ENCODE data around the gene RNF114. TPM values are rescaled to one million over a fixed set of nuclear protein-coding genes. Genes with fewer than 3 reads are reported as not detected.

RNF114 gene
- total RNA-seq, 1 experiment from 2014 or later = 76.4 TPM

DNA sequence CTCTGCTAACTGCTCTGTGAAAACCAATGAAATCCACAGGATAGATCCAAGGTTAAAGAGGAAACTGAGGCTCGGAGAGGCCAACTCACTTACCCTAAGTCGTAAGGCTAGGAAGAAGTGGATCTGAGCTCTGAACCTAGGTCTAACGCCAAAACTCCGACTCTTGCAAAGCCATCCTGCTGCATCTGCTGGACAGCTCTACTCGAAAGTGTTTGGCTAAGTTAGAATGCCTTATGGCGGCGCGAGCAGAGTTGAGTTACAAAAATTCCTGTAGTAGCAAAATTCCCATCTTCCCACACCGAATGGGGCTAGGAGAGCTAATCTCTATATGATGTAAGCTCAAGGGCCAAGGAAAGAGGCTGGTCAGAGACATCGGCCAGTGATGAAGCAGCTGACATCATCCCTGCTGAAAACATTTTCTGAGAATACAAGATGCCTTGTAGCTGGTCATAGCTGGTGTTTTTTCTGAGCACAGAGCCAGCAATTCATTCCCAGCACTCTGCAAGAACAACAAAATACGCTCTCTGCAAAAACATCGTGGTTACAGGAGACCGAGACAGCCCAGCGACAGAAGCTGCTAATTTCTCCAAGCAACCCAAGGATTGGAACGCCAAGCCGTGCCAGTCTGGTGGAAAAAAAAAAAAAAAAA, 22.7 kb upstream of the RNF114 start:
- no peaks in the 10 kb centered on the region; the same call in none of the 2 replicates for H3K36me3 ChIP-seq (replicated peaks; ENCODE audit: control insufficient read depth, insufficient read depth, low read length)
- DNase-seq = no peak
- H3K4me3 ChIP-seq (ENCODE audit: insufficient read depth, low read depth, low read length) = no peak overlapping the region
- H3K27me3 ChIP-seq (ENCODE audit: control insufficient read depth, insufficient read depth, low read length) = no peaks in the 10 kb centered on the region

DNA sequence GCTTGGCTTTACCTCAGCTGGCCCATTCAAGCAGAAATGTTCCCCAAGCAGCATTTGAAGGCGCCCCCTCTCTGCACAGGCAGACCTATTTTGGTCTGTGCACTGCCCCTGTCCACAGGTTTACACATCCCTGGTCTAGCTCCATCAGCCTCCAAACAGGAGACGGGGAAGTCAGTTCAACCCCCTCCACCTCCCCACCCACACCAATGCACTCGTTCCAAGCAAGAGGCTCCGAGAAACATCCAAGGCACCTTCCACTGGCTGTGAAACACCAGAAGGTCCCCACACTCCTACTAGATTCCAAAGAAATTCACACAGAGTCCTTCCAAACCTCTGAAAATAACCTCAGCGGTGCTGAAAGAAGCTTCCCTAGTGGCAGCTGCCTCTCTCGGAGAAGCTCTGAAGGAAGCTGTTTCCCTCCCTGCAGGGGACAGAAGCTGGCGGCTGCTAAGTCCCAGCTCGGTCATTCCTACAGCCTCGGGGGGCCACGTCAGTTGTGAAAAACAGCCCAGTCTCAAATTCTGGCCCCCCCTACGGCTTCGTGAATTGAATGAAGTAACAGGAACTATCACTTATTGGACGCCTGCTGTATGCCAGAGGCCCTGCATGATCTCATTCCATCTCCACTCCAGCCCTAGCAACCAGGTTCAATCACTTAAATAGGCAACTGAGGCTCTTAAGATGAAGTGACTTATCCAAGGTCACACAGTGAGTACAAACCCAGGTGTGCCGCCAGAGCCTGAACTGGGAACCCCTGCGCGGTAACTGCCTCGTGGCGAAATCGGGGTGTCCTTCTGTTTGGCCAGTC, 21.7 kb upstream of the RNF114 start:
- peak overlapping the region; percentile 87 for H3K4me3 ChIP-seq (ENCODE audit: insufficient read depth, low read depth, low read length)
- DNase-seq = peak; percentile 70
- H3K36me3 ChIP-seq (replicated peaks; ENCODE audit: control insufficient read depth, insufficient read depth, low read length) = no peaks in the 10 kb centered on the region; the same call in 1 of the 2 replicates
- no peaks in the 10 kb centered on the region for H3K27me3 ChIP-seq (ENCODE audit: control insufficient read depth, insufficient read depth, low read length)

DNA sequence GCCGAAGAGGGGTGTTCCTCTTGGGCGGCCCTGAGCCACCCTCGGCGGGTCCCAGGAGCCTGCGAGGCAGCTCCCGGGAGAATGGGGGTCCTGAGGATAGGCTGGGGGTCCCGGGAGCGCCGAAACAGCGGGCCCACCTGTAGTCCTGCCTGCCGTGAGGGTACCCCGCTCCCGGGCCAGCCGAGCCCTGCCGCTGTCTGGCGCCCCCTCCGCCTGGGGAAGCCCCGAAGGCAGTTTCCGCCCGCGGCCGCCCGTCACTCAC, 21.1 kb upstream of the RNF114 start:
- no peak for DNase-seq
- H3K27me3 ChIP-seq (ENCODE audit: control insufficient read depth, insufficient read depth, low read length) = no peaks in the 10 kb centered on the region
- H3K36me3 ChIP-seq (replicated peaks; ENCODE audit: control insufficient read depth, insufficient read depth, low read length) = no peaks in the 10 kb centered on the region
- H3K4me3 ChIP-seq (ENCODE audit: insufficient read depth, low read depth, low read length) = peak overlapping the region; percentile 87

DNA sequence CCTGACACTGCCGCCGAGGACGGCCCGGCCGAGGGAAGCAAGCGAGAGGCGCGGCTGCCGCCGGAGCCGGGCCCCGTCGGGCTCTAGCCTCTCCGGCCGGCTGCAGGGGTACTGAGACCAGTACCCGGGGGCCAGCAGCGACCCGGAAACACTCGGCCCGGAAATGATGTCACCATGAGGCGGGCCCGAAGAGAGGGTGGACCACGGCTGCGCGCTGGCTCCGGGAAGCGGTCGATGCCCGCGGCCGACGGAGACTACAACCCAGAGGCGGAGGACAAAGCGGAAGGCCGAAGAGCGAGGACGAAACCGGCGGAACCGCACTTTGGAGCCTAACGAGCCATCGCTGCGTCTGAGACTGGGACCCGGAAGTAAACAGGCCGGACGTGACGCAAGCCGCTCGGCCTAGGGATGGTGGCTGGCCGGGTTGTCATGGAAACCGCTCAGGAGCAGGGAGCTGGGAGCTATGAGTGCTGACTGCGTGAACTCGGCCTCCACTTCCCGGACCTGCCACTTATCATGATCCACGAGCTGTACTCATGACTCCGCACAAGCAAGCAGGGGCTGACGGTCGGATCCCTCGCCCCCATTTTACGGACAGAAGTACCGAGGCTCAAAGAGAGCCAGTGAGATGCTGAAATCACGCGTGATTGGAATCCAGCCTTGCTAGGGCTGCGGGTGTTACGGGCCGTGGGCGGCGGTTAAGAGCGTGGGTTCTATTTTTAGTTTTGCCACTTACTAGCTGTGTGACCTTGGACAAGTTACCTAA, 20.6 kb upstream of the RNF114 start, which contains the start of gene SPATA2:
Gene SPATA2, minus strand, starts transcription at position 150 of the 766 bp plus-strand sequence. CDS start 7,039 bp downstream, outside the sequence.
- DNase-seq = peak; percentile 98
- peak within 1 kb of the TSS; percentile 87 for H3K4me3 ChIP-seq (ENCODE audit: insufficient read depth, low read depth, low read length)
- H3K27me3 ChIP-seq (ENCODE audit: control insufficient read depth, insufficient read depth, low read length) = no peaks in the 10 kb centered on the region
- H3K36me3 ChIP-seq (replicated peaks; ENCODE audit: control insufficient read depth, insufficient read depth, low read length) = no peaks in the 10 kb centered on the region

DNA sequence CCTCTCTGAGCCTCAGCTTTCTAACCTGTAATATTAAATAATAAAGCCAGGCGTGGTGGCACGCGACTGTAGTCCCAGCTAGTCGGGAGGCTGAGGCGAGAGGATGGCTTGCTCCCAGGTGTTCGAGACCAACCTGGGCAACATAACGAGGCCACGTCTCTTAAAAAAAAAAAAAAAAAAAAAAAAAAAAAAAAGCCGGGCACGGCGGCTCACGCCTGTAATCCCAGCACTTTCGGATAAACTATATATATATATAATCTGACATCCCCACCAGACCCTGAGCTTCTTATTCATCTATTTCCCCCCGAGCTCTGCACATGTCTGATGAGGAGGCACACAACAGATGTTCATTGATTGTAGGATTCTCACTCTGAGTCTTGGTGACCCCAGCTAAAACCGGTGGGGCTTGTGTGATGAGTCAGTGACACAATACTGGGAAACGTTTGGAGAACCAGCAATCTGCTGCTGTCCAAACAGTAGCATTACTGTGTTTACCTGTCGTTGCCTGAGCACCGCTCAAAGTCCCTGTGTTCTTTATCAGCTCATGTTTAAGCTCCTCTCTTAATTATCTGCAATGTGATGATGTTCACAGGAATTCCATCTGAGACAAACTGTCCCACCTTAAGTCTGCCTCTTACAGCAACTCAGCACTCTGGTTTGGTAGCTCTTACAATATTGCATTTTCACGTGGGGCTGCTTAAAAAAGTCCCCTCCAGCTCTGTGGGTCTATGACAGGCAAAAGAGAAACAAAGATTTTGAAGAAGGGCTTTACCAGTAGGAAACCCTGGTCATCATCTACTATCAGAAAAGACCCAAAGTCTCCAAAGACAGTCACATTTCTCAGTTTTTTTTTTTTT, 19.8 kb upstream of the RNF114 start:
- DNase-seq = peak; percentile 25
- Histone ChIP-seq H3K36me3 (replicated peaks; ENCODE audit: control insufficient read depth, insufficient read depth, low read length) (no peaks in the 10 kb centered on the region), H3K27me3 (ENCODE audit: control insufficient read depth, insufficient read depth, low read length) (no peaks in the 10 kb centered on the region), H3K4me3 (ENCODE audit: insufficient read depth, low read depth, low read length) (peak overlapping the region; percentile 87)

DNA sequence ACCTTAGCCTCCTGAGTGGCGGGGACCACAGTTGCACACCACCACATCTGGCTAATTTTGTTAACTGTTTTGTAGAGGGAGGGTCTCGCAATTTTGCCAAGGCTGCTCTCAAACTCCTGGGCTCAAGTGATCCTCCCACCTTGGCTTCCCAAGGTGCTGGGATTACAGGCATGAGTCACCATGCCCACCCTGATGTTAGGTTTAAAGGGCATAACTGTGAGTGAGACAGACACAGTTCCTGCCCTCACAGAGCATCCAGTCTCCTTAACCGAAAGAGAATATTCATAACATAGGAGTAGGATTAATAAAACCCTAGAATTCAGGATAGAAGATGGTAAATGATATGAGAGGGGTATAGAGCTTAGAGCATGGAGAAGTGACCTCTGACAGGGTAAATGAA, 17.8 kb upstream of the RNF114 start:
- H3K36me3 ChIP-seq (replicated peaks; ENCODE audit: control insufficient read depth, insufficient read depth, low read length) = no peaks in the 10 kb centered on the region
- no peak for DNase-seq
- H3K27me3 ChIP-seq (ENCODE audit: control insufficient read depth, insufficient read depth, low read length) = no peaks in the 10 kb centered on the region
- H3K4me3 ChIP-seq (ENCODE audit: insufficient read depth, low read depth, low read length) = no peak overlapping the region

DNA sequence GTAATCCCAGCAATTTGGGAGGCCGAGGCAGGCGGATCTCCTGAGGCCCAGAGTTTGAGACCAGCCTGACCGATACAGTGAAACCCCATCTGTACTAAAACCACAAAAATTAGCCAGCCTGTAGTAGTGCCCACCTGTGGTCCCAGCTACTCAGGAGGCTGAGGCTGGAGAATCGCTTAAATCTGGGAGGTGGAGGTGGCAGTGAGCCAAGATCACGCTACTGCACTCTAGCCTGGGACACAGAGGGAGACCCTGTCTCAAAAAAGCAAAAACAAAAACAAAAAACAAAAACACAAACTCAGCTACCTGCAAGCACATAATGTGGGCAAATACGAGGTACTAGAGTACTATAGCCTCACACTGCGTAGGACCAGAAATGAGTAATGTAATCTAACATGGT, 17.2 kb upstream of the RNF114 start:
- no peak overlapping the region for H3K4me3 ChIP-seq (ENCODE audit: insufficient read depth, low read depth, low read length)
- no peak for DNase-seq
- no peaks in the 10 kb centered on the region for H3K27me3 ChIP-seq (ENCODE audit: control insufficient read depth, insufficient read depth, low read length)
- no peaks in the 10 kb centered on the region for H3K36me3 ChIP-seq (replicated peaks; ENCODE audit: control insufficient read depth, insufficient read depth, low read length)

DNA sequence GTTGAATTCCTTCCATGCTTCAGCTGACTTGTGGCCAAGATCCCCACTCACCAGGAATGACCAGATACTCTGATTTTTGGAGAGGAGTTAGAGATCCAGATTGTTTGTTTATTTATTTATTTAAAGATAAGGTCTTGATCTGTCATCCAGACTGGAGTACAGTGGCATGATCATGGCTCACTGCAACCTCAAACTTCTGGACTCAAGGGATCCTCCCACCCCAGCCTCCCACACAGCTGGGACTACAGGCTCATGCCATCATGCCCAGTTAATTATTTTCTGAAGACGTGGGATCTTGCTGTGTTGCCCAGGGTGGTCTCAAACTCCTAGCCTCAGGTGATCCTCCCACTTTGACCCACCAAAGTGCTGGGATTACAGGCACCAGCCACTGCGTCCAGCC, 16.7 kb upstream of the RNF114 start:
- Histone ChIP-seq H3K36me3 (replicated peaks; ENCODE audit: control insufficient read depth, insufficient read depth, low read length) (no peaks in the 10 kb centered on the region), H3K4me3 (ENCODE audit: insufficient read depth, low read depth, low read length) (no peak overlapping the region), H3K27me3 (ENCODE audit: control insufficient read depth, insufficient read depth, low read length) (no peaks in the 10 kb centered on the region)
- no peak for DNase-seq

DNA sequence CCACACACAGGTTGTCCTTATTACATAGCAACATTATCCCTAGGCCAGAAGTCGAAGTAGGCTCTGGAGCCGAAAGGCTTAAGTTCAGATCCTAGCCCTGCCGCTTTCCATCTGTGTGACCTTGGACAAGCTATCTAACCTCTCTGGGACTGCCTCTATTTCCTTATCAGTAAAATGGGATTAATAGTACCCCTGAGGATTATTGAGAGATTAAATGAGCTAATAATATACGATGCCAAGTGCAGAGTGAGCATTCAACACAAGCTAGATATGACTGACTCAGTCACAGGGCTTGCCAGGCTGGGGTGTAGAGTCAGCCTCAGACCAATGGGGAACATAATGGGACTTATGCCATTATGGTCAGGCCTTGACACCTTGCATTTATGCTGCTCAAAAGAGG, 11.9 kb upstream of the RNF114 start:
- Histone ChIP-seq H3K27me3 (ENCODE audit: control insufficient read depth, insufficient read depth, low read length) (no peaks in the 10 kb centered on the region), H3K4me3 (ENCODE audit: insufficient read depth, low read depth, low read length) (no peak overlapping the region), H3K36me3 (replicated peaks; ENCODE audit: control insufficient read depth, insufficient read depth, low read length) (no peaks in the 10 kb centered on the region)
- no peak for DNase-seq

DNA sequence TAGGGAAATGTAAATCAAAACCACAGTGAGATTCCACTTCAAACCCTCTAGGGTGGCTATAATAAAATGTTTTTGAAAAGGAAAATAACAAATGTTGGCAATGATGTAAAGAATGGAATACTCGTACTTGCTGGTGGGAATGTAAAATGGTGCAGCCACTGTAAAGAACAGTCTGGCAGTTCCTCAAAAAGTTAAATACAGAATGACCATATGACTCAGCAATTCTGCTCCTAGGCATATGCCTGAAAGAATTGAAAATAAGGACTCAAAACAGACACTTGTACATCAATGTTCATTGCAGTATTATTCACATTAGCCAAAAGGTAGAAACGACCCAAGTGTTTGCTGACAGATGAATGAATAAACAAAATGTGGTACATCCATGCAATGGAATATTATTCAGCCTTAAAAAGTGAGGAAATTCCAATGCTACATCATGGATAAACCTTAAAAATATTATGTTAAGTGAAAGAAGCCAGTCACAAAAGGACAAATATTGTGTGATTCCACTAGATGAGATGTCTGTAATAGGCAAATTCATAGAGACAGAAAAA, 10.2 kb upstream of the RNF114 start:
- no peaks in the 10 kb centered on the region for H3K36me3 ChIP-seq (replicated peaks; ENCODE audit: control insufficient read depth, insufficient read depth, low read length)

DNA sequence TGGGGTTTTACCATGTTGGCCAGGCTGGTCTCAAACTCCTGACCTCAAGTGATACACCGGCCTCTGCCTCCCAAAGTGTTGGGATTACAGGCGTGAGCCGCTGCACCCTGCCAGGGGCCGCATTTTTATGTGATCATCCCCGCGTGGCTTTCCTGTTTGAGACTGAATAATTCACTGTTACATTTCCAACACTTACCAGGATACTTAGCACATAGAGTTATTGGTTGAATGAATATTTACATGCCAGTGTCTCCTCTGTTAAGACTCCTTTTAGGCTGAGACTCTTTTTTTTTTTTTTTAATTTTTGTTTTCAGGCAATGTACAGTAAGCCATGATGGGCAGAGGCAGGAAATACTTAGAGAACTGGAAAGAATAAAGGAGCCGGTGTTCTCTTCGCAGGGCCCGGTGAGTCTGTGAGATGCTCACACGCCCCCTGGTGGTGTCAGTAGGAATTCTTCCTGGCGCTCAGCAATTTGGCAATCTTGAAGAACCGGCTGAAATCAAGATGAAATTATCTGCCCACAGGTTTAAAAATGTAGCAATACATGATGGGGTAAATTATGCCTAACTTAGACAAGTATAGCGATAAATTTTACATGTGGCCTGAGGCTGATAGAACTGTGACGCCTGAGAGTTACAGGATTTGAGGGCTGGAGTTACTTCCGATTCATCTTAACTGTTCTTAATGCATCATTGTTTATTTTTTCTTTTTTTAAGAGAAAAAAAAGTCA, 7.6 kb upstream of the RNF114 start:
- no peaks in the 10 kb centered on the region for H3K36me3 ChIP-seq (replicated peaks; ENCODE audit: control insufficient read depth, insufficient read depth, low read length)
- no peaks in the 10 kb centered on the region for H3K27me3 ChIP-seq (ENCODE audit: control insufficient read depth, insufficient read depth, low read length)
- DNase-seq = peak; percentile 86
- no peak overlapping the region for H3K4me3 ChIP-seq (ENCODE audit: insufficient read depth, low read depth, low read length)

More for the DNA sequence above, 10.2 kb upstream of the RNF114 start:
- DNase-seq = no peak
- Histone ChIP-seq H3K27me3 (ENCODE audit: control insufficient read depth, insufficient read depth, low read length) (no peaks in the 10 kb centered on the region), H3K4me3 (ENCODE audit: insufficient read depth, low read depth, low read length) (no peak overlapping the region)

DNA sequence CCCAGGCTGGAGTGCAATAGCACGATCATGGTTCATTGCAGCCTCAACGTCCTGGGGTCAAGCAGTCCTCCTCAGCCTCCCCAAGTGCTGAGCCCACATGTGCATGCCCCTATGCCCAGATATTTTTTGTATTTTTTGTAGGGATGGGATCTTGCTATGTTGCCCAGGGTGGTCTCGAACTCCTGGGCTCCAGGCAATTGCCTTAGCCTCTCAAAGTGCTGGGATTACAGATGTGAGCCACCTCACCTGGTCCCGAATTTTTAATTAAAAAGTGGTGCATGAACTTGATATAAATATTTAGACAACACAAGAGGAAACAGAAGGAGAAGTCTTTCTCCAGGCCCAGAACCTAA, 7.1 kb upstream of the RNF114 start:
- DNase-seq = no peak
- Histone ChIP-seq H3K36me3 (replicated peaks; ENCODE audit: control insufficient read depth, insufficient read depth, low read length) (no peaks in the 10 kb centered on the region), H3K27me3 (ENCODE audit: control insufficient read depth, insufficient read depth, low read length) (no peaks in the 10 kb centered on the region), H3K4me3 (ENCODE audit: insufficient read depth, low read depth, low read length) (no peak overlapping the region)

DNA sequence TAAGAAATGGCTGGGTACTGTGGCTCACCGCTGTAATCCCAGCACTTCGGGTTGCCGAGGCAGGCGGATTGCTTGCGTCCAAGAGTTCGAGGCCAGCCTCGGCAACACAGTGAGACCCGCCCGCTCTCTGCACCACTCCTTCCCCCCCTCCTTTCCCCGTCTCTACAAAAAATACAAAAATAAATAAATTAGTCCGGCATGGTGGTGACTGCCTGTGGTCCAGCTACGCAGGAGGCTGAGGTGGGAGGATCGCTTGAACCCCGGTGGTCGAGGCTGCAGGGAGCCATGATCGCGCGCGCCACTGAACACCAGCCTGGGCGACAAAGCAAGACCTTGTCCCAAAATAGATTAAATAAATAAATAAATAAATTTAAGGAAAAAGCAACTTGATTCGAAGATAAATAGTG, 448 bp upstream of the RNF114 start:
- no peak for DNase-seq
- Histone ChIP-seq H3K27me3 (ENCODE audit: control insufficient read depth, insufficient read depth, low read length) (no peaks in the 10 kb centered on the region), H3K4me3 (ENCODE audit: insufficient read depth, low read depth, low read length) (peak overlapping the region; percentile 98)

More for the DNA sequence above, 448 bp upstream of the RNF114 start:
- peaks cover 9% of the 10 kb centered on the region for H3K36me3 ChIP-seq (replicated peaks; ENCODE audit: control insufficient read depth, insufficient read depth, low read length)

Data from H7 (cell line).